Hematopoietic multipotent progenitor cell treated with erythropoietin and hydrocortisone succinate and interleukin-3 and kit ligand, for 15 days (in vitro differentiated cells): Measurements from ENCODE around the gene NNAT.
A peak's percentile ranks its signal among the peaks of the same experiment; 100 is the strongest.
"Not testable (repeated sequence)": the region's sequence is repeated elsewhere in the genome, so short reads cannot be mapped to it uniquely, and the experiment has no call there.

Experiments
- DNase-seq: peaks from one replicate; pipeline ENCODE4 v3.0.0-alpha.2; 2015; ENCODE audit warnings: low spot score

Gene NNAT

DNA sequence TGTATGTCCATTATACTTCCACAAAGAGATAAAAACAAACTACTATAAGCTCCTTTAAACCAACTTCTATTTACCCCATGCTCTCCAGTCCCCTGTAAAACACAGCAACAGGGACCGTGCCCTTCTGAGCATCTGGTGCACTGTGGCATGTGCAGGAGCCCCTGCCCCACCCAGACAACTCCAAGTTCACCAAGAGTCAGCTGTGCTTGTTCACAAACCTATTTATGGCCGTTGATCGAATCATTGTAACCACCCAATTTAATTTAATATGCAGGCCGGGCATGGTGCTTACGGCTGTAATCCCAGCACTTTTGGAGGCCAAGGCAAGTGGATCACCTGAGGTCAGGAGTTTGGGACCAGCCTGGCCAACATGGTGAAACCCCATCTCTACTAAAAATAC is 20.3 kb downstream of the NNAT start:
- DNase-seq = no peak

DNA sequence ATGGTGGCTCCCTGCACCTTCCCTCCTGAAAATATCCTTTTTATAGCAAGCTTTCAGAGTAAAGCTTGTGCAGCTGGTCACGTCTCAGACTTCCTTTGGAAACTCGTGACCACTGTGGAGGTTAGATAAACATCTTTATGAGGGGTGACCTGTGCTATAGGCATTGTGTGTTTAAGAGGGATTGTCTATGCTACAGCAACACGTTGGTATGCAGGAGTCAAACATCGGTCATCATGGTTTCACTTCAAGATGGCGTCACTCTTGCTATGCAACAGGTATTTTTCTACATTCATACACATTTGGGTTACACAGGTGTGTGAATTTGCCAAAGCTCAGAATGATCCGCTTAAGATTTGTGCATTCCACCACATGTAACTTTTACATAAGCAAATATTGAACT is 21.2 kb downstream of the NNAT start:
- no peak for DNase-seq

DNA sequence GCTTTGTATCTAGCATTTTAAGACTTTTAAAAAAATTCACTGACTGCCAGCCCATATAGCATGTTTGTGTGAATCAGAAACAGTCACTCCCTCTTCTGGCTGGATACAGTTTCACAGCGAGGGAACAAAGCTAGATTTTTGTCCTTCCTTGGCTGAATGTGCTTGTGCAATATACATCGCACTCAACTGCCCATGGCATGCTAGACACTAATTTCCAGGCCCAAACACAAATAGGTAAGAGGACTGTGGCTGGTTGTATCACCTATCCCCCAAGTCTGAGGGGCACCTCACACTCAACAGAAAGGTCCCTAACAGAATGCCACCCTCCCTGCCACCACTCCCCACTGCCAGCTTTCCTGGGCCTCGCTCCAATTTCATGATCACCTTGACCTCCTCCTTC is 22.8 kb downstream of the NNAT start:
- no peak for DNase-seq

DNA sequence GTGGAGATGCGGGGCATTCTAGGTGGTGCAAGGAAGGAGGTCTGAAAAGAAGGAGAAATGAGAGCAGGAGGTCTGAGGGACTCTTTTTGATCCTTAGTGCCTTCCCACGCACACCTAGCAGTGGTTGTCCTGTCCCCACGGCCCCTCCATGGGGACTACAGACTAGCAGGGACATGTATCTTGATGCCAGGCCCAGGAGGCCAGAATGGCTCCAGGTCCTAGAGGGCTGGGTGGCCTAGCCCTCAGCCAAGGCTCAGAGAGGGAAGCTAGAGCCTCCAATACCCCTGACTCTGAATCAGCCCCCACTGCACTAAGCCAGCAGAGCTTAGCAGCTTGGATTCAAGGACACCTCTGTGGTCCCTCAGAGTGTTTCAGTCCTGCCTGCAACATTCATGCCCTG is 23.3 kb downstream of the NNAT start:
- no peak for DNase-seq

DNA sequence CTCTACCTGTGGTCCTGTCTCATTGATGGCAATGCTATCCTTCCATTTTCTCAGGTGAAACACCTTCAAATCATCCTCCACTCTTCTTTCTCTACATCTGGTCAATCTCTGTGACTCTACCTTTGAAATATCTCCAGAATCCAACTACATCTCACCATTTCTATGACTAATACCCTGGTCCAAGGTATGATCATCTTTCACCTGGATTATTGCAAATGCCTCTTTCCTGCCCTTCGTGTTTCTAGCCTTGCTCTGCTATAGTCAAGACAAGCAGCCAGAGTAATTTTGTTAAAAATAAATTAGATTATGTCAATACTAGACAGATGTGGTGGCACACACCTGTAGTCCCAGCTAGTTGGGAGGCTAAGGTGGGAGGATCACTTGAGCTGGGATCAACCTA is 24.5 kb downstream of the NNAT start:
- no peak for DNase-seq

DNA sequence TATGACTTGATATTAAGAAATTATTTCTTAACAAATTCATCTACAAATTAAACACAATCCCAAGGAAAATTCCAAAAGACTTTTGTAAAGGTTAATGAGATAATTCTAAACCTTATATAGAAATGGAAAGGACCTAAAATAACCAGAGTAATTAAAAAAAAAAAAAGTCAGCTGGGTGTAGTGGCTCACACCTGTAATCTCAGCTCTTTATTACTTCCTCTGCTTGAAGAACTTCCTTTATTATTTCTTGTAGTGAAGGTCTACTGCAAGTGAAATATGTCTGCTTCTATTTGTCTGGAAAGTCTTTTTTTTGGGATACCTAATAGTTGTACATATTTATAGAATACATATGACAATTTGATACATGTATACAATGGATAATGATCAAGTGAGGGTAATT is 26.9 kb downstream of the NNAT start:
- no peak for DNase-seq

DNA sequence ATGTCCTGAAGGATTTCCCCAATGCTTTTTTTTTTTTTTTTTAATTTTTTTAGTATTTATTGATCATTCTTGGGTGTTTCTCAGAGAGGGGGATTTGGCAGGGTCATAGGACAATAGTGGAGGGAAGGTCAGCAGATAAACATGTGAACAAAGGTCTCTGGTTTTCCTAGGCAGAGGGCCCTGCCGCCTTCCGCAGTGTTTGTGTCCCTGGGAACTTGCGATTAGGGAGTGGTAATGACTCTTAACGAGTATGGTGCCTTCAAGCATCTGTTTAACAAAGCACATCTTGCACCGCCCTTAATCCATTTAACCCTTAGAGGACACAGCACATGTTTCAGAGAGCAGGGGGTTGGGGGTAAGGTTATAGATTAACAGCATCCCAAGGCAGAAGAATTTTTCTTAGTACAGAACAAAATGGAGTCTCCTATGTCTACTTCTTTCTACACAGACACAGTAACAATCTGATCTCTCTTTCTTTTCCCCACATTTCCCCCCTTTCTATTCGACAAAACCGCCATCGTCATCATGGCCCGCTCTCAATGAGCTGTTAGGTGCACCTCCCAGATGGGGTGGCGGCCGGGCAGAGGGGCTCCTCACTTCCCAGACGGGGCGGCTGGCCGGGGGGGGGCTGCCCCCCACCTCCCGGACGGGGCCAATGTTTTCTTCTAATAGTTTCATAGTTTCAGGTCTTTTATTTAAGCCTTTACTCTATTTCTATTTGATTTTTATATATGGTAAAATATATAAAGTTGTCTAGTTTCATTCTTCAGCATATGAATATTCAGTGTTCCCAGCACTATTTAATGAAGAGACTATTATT is 29.3 kb downstream of the NNAT start:
- not testable (repeated sequence) for DNase-seq

DNA sequence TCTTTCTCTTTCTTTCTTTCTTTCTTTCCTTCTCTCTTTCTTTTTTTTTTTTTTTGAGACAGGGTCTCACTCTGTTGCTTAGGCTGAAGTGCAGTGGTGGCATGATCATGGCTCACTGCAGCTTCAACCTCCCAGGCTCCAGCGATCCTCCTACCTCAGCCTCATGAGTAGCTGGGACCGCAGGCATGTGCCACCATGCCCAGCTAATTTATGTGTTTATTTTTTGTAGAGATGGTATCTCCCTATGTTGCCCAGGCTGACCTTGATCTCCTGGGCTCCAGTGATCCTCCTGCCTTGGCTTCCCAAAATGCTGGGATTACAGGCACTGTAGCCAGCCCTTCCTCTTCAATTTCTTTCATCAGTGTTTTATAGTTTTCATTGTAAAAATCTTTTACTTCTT is 30.6 kb downstream of the NNAT start:
- DNase-seq = not testable (repeated sequence)

DNA sequence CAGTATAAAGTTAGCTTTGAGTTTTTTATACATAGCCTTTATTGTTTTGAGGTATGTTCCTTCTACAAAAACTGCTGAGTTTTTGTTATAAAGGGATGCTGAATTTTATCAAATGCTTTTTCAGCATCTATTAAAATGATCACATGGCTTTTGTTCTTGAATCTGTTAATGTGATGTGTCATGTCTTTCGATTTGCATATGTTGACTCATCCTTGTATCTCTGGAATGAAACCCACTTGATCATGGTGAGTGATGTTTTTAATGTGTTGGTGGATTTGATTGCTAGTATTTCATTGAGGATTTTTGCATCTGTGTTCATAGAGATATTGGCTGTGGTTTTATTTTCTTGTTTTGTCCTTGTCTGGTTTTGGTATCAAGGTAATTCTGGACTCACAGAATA is 31.4 kb downstream of the NNAT start:
- no peak for DNase-seq

DNA sequence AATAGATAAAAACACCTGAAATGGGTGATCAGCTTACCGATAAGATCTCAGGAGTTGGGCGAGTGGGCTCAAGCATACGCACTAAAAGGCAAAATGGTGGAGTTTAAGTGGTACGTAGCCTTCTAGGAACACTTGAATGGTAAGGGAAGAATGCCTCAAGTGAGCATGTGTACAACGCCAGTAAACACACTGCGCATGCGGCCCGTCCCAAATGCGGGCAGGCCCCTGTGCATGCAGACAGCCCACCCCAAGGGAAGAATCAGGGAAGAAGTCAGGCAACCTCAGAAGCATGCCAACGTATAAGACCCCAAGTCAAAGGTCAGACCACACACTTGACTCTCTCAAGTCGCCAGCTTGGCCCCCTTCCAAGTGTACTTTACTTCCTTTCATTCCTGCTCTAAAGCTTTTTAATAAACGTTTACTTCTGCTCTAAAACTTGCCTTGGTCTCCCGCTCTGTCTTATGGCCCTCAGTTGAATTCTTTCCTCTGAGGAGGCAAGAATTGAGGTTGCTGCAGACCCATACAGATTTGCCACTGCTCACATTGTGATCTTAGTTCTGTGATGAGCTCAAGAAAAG is 33.8 kb downstream of the NNAT start:
- not testable (repeated sequence) for DNase-seq

DNA sequence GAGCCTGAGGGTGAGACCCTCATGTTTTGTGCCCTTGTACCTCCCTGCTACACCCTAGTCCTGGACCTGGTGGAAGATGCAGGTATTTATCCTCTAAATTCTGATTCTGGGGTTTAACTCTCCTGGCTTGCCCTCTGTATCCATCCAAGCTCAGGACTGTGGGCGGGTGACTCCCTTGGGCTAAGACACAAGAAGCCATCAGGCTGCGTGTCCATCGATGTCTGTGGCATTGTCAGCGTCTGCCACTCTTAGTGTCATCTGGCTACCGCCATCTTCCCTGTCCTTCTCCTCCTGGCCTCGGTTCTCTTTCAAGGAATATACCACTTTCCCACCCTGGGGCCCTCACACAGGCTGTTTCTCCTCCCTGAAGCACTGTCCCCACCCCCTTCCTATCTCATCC is 35.5 kb downstream of the NNAT start:
- no peak for DNase-seq

DNA sequence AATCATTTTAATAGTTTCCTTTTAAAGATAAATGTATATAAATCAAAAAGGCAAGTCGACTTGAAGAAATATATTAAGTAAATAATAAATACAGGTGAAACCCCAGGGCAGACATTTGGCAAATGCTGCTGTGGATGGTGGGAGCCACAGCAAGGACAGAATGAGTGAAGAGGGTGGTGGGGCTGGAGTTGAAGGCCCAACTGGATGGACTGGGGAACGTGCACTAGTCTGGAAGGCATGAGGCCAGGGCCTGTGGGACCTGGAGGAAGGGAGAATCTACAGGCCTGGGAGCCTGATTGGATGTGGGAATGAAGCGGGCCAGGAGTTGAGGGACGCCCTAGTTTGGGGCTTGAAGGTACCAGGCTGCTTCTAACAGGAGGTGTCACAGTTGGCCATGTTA is 37.3 kb downstream of the NNAT start:
- DNase-seq = no peak

DNA sequence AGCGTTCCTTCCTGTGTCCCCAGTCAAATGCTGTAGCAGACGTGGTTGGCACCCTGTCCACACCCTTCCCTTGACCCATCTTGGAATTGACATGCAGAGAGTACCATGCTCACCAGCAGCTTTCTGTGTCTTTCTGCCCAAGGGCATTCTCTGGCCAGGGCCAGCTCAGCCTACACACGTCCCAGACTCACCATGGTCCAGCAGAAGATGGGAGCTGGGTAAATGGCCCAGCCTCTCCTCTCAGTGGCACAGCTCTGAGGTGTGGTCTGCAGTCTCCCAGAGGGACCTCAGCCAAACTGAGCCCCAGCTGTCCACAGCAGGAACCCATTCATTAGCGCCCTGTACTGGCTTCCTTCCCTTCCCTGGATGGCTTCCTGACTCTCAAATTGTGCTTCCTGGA is 37.7 kb downstream of the NNAT start:
- no peak for DNase-seq

DNA sequence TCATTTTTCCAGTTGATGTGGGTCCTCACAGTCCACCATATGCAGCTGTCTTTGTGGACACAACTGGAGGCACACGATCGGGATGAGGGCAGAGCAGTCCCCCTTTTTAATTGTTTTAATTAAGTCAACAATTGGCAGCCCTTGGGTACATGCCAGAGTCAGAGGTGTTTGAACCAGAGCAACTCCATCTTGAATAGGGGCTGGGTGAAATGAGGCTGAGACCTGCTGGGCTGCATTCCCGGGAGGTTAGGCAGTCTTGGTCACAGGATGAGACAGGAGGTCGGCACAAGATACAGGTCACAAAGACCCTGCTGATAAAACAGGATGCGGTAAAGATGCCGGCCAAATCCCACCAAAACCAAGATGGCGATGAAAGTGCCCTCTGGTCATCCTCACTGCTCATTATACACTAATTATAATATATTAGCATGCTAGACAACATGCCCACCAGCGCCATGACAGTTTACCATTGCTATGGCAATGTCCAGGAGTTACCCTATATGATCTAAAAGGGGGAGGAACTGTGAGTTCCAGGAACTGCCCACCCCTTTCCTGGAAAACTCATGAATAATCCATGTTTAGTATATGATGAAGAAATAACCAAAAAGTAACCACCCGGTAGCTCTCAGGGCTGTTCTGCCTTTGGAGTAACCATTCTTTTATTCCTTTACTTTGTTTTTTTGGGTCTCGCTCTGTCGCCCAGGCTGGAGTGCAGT is 38.4 kb downstream of the NNAT start:
- DNase-seq = no peak

DNA sequence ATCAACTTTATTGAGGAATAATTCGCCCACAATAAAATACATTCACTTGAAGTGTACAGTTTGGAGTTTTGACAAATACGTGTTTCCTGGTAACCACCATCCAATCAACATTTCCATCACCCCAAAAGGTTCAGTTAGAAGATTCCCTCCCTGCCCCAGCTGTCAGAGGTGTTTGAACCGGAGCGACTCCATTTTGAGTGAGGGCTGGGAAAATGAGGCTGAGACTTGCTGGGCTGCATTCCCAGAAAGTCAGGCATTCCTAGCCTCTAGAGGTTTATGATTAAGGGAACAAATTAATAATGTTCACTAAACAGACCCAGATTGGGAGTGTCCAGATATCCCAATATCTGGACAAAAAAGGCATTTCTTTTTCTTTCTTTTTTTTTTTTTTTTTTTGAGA is 39.6 kb downstream of the NNAT start:
- no peak for DNase-seq

DNA sequence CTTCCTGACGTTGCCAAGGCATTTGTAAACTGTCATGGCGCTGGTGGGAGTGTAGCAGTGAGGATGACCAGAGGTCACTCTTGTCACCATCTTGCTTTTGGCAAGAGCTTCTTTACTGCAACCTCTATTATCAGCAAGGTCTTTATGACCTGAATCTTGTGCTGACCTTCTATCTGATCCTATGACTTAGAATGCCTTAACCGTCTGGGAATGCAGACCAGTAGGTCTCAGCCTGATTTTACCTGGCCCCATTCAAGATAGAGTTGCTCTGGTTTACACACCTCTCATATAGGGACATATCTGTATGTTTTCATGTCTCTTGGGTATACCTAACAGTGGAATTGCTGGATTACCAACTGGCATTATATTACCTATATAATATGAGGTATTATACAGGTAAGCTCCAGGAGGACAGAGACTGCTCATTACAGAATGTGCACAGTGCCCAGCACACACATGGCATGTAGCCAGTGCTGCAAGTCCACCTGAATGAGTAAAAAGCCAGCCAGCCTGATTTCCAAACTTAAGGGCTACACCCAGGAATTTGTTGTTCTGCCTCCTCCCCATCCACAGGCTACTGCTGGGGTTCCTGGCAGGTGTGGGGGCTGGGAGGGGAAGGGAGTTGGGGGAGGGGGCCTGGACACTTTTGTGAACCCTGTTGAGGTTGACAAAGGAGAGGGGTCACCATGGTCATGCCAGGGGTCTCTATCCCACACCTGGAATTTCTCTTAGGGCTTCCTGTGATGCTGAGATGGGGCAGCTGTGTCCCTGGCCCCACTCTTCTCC is 41.8 kb downstream of the NNAT start:
- DNase-seq = no peak

DNA sequence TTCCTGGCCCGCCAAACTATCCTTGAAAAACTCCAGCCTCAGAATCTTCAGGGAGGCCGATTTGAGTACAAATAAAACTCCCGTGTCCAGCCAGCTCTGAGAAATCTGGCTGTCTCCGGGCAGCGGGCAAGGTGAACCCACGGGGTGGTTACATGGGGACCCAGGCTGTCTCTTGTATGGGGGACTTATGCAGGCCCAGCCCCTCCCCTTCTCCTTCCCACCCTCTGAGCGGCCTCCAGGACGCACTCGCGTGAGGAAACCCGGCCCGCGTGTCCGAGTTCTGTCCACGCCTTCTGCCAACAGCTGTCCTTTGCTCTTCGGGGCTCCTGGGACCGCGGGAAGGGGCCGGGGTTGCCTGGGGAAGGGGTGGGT is 43.0 kb downstream of the NNAT start:
- no peak for DNase-seq

DNA sequence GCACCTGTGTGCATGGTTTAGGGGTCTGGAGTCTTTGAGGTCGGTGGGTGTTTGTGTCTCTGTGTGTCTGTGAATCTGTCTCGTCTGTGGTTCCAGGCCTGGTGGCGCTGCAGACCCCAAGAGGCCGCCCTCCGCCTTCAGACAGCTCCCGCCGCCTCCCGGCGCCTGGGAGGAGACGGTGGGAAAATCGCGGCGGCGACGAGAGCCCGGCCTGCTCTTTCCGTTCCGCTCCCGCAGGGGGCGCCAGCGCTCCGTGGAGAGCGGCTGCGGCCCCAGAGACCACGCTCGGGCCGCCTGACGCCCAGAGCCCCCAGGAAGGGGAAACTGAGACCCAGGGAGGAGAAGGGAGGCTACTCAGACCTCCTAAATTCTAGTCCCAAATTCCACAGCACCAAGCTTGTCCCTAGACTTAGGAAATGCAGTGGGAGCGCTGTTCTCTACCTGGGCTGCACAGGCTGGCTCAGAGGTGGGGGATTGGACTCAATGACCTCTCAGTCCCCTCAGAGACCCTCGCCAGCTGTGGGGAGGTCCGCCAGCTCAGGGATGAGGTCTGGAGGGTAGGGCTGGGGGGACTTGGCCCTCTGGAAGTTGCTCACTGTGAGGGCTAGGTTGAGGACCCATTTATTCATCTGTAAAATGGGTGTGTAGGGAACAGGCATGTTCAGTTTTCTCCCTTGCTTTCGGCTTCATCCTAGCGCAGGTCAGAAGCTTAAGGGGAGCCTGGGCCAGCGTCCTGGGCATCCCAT is 43.5 kb downstream of the NNAT start:
- DNase-seq = peak; percentile 21

DNA sequence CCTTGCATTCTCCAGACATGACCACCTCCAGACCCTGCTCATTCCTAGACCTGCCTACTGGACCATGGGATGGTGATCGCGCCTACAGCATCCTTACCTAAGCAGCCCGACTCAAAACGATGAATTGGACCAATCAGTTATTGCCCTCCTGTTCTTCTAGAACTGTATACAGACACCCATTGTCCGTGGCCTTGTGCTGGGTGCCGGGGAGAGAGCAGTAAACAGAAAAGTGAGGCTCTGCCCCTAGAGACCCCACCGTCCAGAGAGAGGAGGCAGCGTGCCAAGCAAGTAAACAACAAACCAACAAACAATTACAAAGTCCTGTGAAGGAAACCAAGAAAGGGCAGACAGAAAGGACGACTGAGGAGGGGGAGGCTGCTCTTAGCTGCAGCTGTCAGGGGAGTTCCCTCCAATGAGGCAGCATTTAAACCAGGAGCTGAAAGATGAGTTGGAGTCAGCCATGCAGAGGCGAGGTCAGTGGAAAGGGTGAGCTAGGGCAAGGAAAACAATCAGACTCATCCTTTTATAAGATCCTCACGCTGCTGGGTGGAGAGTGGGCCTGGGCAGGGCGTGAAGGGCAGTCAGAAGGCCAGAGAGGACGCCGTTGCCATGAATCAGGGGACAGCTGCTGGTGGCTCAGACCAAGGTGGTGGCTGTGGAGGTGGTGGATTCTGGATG is 44.2 kb downstream of the NNAT start:
- no peak for DNase-seq

DNA sequence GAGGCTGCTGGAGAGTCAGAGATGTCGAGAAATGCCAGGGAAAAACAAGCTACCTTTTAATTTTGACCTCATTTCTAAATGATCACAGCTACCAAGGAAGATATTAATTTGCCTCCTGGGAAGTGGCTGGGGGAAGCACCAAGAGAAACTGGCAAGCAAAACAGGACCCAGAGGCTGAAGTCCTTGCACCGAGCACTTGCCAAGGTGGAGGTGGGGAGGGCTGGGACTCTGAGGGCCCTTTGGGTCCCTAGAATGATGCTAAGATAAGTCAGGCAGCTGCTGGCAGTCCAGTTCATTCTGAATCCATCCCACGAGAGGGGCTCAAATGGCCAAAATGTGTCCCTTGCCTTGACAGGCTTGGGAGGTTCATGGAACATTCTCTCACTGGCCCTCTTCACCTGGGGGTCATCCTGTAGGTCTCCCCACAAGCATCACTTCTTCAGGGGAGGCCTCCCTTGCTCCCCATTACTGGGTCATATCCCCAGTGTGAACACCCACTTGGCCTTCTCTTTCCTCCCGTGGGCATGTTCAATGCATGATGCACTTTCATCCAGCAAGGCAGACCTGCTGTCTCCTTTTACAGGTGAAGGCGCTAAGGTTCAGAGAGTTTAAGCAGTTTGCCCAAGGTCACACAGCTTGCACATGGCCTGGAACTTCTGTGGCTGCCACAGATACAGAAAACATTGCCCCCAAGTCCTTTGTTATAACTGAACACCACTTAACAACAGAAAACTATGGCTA is 45.7 kb downstream of the NNAT start:
- no peak for DNase-seq

DNA sequence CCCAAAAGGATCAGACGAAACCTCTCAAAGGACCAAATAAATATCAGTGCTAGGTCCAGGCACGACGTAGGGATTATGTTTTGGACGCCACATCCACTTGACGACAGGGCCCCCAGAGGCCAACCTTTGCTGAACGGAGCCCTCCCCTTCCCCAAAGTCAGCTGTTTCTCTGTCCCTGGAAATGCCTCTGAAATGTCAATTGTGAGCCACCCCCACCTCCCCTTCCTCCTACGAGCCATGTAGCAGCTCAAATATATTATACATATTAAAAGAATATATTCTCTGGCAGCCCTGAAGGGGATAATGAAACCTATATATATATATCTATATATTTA is 46.2 kb downstream of the NNAT start:
- no peak for DNase-seq
